K562 (cell line): ENCODE results near the gene ATP6V1F. TPM values are rescaled to one million over a fixed set of nuclear protein-coding genes. Genes with fewer than 3 reads are reported as not detected.

Source experiments
- ATAC-seq: fragments of 200-7000 bp; cut with Tn5 transposase; 3 replicates; pipeline ENCODE4 v1.9.1; 2020; ENCODE audit warnings: moderate library complexity
- BruUV-seq: library from RNA; stranded (reverse); fragments of 400-500 nt; replicated peaks from 2 replicates; lab custom pipeline; 2021; lab: Mats Ljungman, UMichigan
- CTCF ChIA-PET: fragments of 300-600 bp; formaldehyde crosslinking; extraction: SDS; loops from one replicate; lab custom pipeline; 2021; ENCODE audit warnings: low intra/inter-chr PET ratio; lab: Yijun Ruan, JAX
- POLR2A ChIA-PET: fragments of 300-600, 350-650 bp; sonication (Branson Sonifier 250); formaldehyde crosslinking; extraction: SDS; loops from one replicate; lab custom pipeline; 2021; ENCODE audit warnings: antibody characterized with exemption, inconsistent platforms; lab: Yijun Ruan, JAX
- DNase-seq, 4 experiments: peaks; one replicate each; pipeline versions ENCODE4 v3.0.0 to v3.0.0-alpha.2; 2011 to 2018; ENCODE audit warnings: low spot score in 3 of 4, mixed read lengths in 3 of 4; ENCODE audit errors: extremely low read depth in 1 of 4
- FAIRE-seq: peaks from 2 replicates; lab custom pipeline; 2011; peaks lifted over from hg19 to GRCh38; lab: Jason Lieb, UNC
- H2AFZ ChIP-seq: 2 replicates; pipeline ENCODE4 v1.6.0; 2011; ENCODE audit warnings: low read depth, low read length, control low read depth, inconsistent platforms
- H3K27ac ChIP-seq: fragments of 200-600 bp; 3 replicates; pipeline ENCODE4 v1.8.0; 2011; ENCODE audit warnings: low read depth, mild to moderate bottlenecking, control low read depth, inconsistent platforms, low read length, moderate library complexity, mixed read lengths; ENCODE audit errors: extremely low read depth
- H3K27me3 ChIP-seq, 2 experiments: fragments of 300-600 bp in 1 of 2; 2 replicates in 1 of 2; 3 replicates in 1 of 2; pipeline versions ENCODE4 v1.6.0 to v1.8.0; 2011; ENCODE audit warnings: inconsistent platforms in 2 of 2, low read length in 2 of 2, mild to moderate bottlenecking in 1 of 2, mixed read lengths in 1 of 2, moderate library complexity in 1 of 2; ENCODE audit not compliant: control insufficient read depth in 2 of 2, insufficient read depth in 2 of 2
- H3K36me3 ChIP-seq: fragments of 300-600 bp; 3 replicates; pipeline ENCODE4 v1.8.0; 2011; ENCODE audit warnings: mild to moderate bottlenecking, low read length, inconsistent platforms; ENCODE audit not compliant: control insufficient read depth, insufficient read depth
- H3K4me1 ChIP-seq, 2 experiments: fragments of 200-600 bp in 1 of 2; replicated peaks in 1 of 2; 2 replicates in 1 of 2; 3 replicates in 1 of 2; pipeline versions ENCODE4 v1.5.1 to v1.8.0; 2011; ENCODE audit warnings: inconsistent platforms in 2 of 2, low read length in 2 of 2, mild to moderate bottlenecking in 1 of 2, mixed read lengths in 1 of 2, moderate library complexity in 1 of 2; ENCODE audit not compliant: control insufficient read depth in 2 of 2, insufficient read depth in 2 of 2
- H3K4me2 ChIP-seq: 2 replicates; pipeline ENCODE4 v1.6.1; 2011; ENCODE audit warnings: low read length, control low read depth, inconsistent platforms, mixed read lengths; ENCODE audit not compliant: insufficient read depth
- H3K4me3 ChIP-seq: fragments of 200-600 bp; sonication (generic), shearing (Covaris generic); 2 replicates; pipeline ENCODE4 v1.5.1; 2016; ENCODE audit warnings: control low read depth, inconsistent platforms
- H3K79me2 ChIP-seq: fragments of 200-600 bp; 3 replicates; pipeline ENCODE4 v1.8.0; 2011; ENCODE audit warnings: low read length, inconsistent platforms; ENCODE audit not compliant: control insufficient read depth, insufficient read depth
- H3K9ac ChIP-seq, 2 experiments: 2 replicates each; pipeline versions ENCODE4 v1.6.0 to v1.6.1; 2011; ENCODE audit warnings: low read depth in 2 of 2, low read length in 2 of 2, control low read depth in 1 of 2, inconsistent platforms in 1 of 2, mild to moderate bottlenecking in 1 of 2, mixed read lengths in 1 of 2; ENCODE audit not compliant: insufficient read depth in 1 of 2
- H3K9me1 ChIP-seq: one replicate; pipeline ENCODE4 v1.6.0; 2011; ENCODE audit warnings: inconsistent platforms, mild to moderate bottlenecking, low read length, moderate library complexity; ENCODE audit not compliant: control insufficient read depth, insufficient read depth
- H3K9me3 ChIP-seq: replicated peaks from 2 replicates; pipeline ENCODE4 v1.5.1; 2011; ENCODE audit warnings: low read depth, low read length, inconsistent platforms; ENCODE audit not compliant: control insufficient read depth, insufficient read depth
- H4K20me1 ChIP-seq: replicated peaks from 2 replicates; pipeline ENCODE4 v1.6.1; 2011; ENCODE audit warnings: low read length, inconsistent platforms, mixed read lengths; ENCODE audit not compliant: control insufficient read depth, insufficient read depth
- BMI1 ChIP-seq: fragments of 150-350 bp; IDR thresholded peaks from 2 replicates; pipeline ENCODE4 v1.6.1; 2014; ENCODE audit warnings: low read length
- CHCHD3 ChIP-seq: fragments of 250-450 bp; sonication (Bioruptor Pico); IDR thresholded peaks from 2 replicates; pipeline ENCODE4 v2.1.2; 2022; ENCODE audit warnings: mild to moderate bottlenecking
- ETV5 ChIP-seq: sonication (generic); formaldehyde crosslinking; IDR thresholded peaks from 2 replicates; pipeline ENCODE4 v1.4.0; 2020; ENCODE audit warnings: low read depth, mild to moderate bottlenecking, missing genetic modification reagents
- ILK ChIP-seq: fragments of 450-650 bp; IDR thresholded peaks from 2 replicates; pipeline ENCODE4 v1.6.1; 2016; ENCODE audit warnings: missing genetic modification characterization, low read depth, mild to moderate bottlenecking, missing compliant biosample characterization, moderate library complexity, borderline replicate concordance
- SRF ChIP-seq, 2 experiments: fragments of 250-450, 450-650 bp in 1 of 2; sonication (Bioruptor Pico) in 1 of 2; sonication (generic) in 1 of 2; formaldehyde crosslinking; IDR thresholded peaks; 2 replicates each; pipeline versions ENCODE4 v1.5.0 to v1.5.1; 2020 to 2022; ENCODE audit warnings: mild to moderate bottlenecking in 1 of 2, missing genetic modification reagents in 1 of 2
- WGBS: fragments of 100-300 bp; shearing (Covaris generic); methylation state at CpG from one replicate; pipeline ENCODE4 v1.1.6; 2016; ENCODE audit warnings: low coverage, mixed read lengths; ENCODE audit not compliant: insufficient coverage; ENCODE audit errors: missing lambda C conversion rate; 5-methylcytosine and 5-hydroxymethylcytosine counted together
- in situ Hi-C: fragments of 300-500 bp; cut with MboI; formaldehyde crosslinking; loops from 4 replicates; pipeline ENCODE4 v1.15.0; 2018; ENCODE audit warnings: inconsistent platforms, mixed read lengths
- intact Hi-C: fragments of 100-400 bp; cut with micrococcal nuclease; formaldehyde crosslinking; loops from 2 replicates; pipeline ENCODE4 v1.14.2; 2022
- polyA plus RNA-seq, 8 experiments: library from polyadenylated mRNA; depleted of rRNA in 4 of 8; stranded (reverse) in 5 of 8; unstranded in 3 of 8; fragments of >200 nt; fragmentation: Nextera tagmentation in 2 of 8; fragmentation: Illumina TruSeq in 1 of 8; extraction: Ambion mirVana in 2 of 8; extraction: Trizol in 1 of 8; gene quantifications; 2 replicates each; pipeline versions ENCODE4 v1.2.1 to v1.2.3, GENCODE V29; 2011 to 2014; ENCODE audit warnings: inconsistent platforms in 1 of 8, missing spikeins in 1 of 8
- total RNA-seq, 7 experiments: library from RNA; depleted of rRNA in 6 of 7; stranded (reverse); fragments of >200 nt in 6 of 7; fragmentation: Illumina TruSeq in 2 of 7; extraction: Trizol in 2 of 7; gene quantifications; 2 replicates each; pipeline versions ENCODE4 v1.2.1 to v1.2.3, GENCODE V29; 2011 to 2021; ENCODE audit warnings: low replicate concordance in 1 of 7
- TF ChIP-seq, protein P1 (sequence below): fragments of 250-450 bp; sonication (Bioruptor Pico); IDR thresholded peaks from 2 replicates; pipeline ENCODE4 v1.4.0; 2020
- TF ChIP-seq, protein P2 (sequence below): IDR thresholded peaks from 2 replicates; pipeline ENCODE4 v1.6.1; 2014; ENCODE audit warnings: antibody characterized with exemption
- TF ChIP-seq, protein P3 (sequence below): IDR thresholded peaks from 2 replicates; pipeline ENCODE4 v1.6.1; 2012; ENCODE audit warnings: low read depth, low read length, improper control_type of control experiment, borderline replicate concordance

Gene ATP6V1F
- total and polyA plus RNA-seq, 9 of the 15 experiments (the other 6 are each of a cell fraction or from before 2014, with no cell fraction given) = 206 to 1,123 (median 542) TPM

DNA sequence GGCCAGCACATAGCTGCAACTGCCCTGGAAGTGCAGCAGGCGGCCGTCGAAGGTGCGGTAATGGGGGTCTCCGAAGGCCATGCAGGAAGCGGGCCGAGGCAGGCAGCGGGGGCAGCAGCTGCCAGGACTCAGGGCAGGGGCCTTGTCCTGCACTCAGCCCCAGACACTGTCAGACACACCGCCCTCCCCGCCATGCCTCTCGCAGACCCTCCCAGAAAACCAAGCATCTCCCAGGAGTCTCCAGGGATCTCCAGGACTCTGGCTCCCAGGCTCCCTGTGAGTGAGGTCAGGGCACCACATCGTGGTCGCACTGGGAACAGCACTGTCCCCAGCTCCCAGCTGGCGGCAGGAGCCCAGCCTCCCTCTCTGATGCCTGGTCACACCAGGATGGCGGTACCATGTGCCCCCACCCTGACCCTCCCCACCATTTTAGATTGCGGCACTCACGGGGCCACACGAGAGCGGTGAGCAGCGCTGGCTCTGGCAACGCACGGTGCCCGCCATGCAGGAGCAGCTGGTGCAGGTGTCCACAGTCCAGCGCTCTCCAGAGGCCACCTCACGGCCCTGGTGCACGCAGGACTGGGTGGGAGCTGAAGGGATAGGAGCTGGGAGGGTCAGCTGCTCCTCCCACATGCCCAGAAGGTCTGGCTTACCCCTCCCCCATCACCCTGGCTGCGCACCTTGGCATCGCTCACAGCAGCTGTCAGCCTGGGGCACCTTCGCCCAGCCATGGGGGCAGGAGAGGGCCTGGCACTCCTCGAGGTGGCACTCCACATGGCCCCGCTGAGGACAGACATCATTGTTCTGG is 17.5 kb downstream of the ATP6V1F start:
- Histone ChIP-seq H4K20me1 (no peaks in the 10 kb centered on the region; the same call in 1 of the 2 replicates), H3K9me1 (no peaks in the 10 kb centered on the region), H3K4me3 (no peak overlapping the region), H3K4me1 (peaks cover 0 to 53% of the 10 kb centered on the region in 2 experiments; a peak in 2 of 5 replicates), H2AFZ (peak overlapping the region; percentile 29; the same call in 1 of the 2 replicates), H3K9me3 (no peaks in the 10 kb centered on the region; the same call in 1 of the 2 replicates), H3K79me2 (no peaks in the 10 kb centered on the region), H3K4me2 (peak overlapping the region; percentile 57; the same call in 1 of the 2 replicates), H3K27ac (no peak overlapping the region), H3K36me3 (no peaks in the 10 kb centered on the region), H3K27me3 (peaks cover 0 to 3% of the 10 kb centered on the region in 2 experiments; a peak in 1 of 5 replicates), H3K9ac (peak overlapping the region in 1 of 2 experiments; percentile 69; a peak in 2 of 4 replicates)
- WGBS = 27% methylated on average over 31 of the region's 31 CpGs
- in situ Hi-C loops = loop anchor here (5.0 kb wide), 3 partner anchors 203 to 403 kb away; partner anchors contain the start of gene METTL2B
- POLR2A ChIA-PET = interaction anchor here (0.5 to 2.1 kb wide), 8 partner anchors 17 to 470 kb away, joined by 3 to 9 read pairs (median 4); partner anchors contain the start of genes ATP6V1F, IMPDH1 and METTL2B
- CTCF ChIA-PET = interaction anchor here (0.6 to 4.9 kb wide), 10 partner anchors 16 to 533 kb away, joined by 3 to 50 read pairs (median 5); no protein-coding TSS in a partner anchor
- ATAC-seq (peak; percentile 91), FAIRE-seq (peak; percentile 93), DNase-seq (peak; percentile 87 to 94 (median 92))
- intact Hi-C loops = loop anchor here (1.0 to 5.0 kb wide), 6 partner anchors 20 to 453 kb away; partner anchors contain the start of genes CCDC136 and METTL2B
- BruUV-seq = no TSS peak
- TF ChIP-seq ETV5 (CRISPR knock-in tag) (no peak), BMI1 (no peak), ILK (tag) (no peak), SRF (CRISPR knock-in tag; IDR thresholded peaks at IDR 0.05) (peak in 1 of 2 experiments; percentile 72; a peak in 1 of 4 replicates), CHCHD3 (CRISPR knock-in tag) (no peak)
- TF ChIP-seq, protein P1, sequence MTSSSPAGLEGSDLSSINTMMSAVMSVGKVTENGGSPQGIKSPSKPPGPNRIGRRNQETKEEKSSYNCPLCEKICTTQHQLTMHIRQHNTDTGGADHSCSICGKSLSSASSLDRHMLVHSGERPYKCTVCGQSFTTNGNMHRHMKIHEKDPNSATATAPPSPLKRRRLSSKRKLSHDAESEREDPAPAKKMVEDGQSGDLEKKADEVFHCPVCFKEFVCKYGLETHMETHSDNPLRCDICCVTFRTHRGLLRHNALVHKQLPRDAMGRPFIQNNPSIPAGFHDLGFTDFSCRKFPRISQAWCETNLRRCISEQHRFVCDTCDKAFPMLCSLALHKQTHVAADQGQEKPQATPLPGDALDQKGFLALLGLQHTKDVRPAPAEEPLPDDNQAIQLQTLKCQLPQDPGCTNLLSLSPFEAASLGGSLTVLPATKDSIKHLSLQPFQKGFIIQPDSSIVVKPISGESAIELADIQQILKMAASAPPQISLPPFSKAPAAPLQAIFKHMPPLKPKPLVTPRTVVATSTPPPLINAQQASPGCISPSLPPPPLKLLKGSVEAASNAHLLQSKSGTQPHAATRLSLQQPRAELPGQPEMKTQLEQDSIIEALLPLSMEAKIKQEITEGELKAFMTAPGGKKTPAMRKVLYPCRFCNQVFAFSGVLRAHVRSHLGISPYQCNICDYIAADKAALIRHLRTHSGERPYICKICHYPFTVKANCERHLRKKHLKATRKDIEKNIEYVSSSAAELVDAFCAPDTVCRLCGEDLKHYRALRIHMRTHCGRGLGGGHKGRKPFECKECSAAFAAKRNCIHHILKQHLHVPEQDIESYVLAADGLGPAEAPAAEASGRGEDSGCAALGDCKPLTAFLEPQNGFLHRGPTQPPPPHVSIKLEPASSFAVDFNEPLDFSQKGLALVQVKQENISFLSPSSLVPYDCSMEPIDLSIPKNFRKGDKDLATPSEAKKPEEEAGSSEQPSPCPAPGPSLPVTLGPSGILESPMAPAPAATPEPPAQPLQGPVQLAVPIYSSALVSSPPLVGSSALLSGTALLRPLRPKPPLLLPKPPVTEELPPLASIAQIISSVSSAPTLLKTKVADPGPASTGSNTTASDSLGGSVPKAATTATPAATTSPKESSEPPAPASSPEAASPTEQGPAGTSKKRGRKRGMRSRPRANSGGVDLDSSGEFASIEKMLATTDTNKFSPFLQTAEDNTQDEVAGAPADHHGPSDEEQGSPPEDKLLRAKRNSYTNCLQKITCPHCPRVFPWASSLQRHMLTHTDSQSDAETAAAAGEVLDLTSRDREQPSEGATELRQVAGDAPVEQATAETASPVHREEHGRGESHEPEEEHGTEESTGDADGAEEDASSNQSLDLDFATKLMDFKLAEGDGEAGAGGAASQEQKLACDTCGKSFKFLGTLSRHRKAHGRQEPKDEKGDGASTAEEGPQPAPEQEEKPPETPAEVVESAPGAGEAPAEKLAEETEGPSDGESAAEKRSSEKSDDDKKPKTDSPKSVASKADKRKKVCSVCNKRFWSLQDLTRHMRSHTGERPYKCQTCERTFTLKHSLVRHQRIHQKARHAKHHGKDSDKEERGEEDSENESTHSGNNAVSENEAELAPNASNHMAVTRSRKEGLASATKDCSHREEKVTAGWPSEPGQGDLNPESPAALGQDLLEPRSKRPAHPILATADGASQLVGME (CRISPR knock-in tag) = 0 out of 2 replicates have a peak, but pooled peaks have one; percentile 65
- TF ChIP-seq, protein P2, sequence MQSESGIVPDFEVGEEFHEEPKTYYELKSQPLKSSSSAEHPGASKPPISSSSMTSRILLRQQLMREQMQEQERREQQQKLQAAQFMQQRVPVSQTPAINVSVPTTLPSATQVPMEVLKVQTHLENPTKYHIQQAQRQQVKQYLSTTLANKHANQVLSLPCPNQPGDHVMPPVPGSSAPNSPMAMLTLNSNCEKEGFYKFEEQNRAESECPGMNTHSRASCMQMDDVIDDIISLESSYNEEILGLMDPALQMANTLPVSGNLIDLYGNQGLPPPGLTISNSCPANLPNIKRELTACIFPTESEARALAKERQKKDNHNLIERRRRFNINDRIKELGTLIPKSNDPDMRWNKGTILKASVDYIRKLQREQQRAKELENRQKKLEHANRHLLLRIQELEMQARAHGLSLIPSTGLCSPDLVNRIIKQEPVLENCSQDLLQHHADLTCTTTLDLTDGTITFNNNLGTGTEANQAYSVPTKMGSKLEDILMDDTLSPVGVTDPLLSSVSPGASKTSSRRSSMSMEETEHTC = no peak
- TF ChIP-seq, protein P3, sequence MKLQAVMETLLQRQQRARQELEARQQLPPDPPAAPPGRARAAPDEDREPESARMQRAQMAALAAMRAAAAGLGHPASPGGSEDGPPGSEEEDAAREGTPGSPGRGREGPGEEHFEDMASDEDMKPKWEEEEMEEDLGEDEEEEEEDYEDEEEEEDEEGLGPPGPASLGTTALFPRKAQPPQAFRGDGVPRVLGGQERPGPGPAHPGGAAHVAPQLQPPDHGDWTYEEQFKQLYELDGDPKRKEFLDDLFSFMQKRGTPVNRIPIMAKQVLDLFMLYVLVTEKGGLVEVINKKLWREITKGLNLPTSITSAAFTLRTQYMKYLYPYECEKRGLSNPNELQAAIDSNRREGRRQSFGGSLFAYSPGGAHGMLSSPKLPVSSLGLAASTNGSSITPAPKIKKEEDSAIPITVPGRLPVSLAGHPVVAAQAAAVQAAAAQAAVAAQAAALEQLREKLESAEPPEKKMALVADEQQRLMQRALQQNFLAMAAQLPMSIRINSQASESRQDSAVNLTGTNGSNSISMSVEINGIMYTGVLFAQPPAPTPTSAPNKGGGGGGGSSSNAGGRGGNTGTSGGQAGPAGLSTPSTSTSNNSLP = no peak
